Upper lobe of right lung (tissue), 1 donor: Measurements from ENCODE around the gene NDOR1. TPM values are rescaled to one million over a fixed set of nuclear protein-coding genes. Genes with fewer than 3 reads are reported as not detected.

Experiments used
- ATAC-seq: fragments of 200-7000 bp; cut with Tn5 transposase; one replicate; pipeline ENCODE4 v1.9.1; 2020; ENCODE audit warnings: mild to moderate bottlenecking, moderate library complexity
- DNase-seq: peaks from one replicate; pipeline ENCODE4 v3.0.0-alpha.2; 2020
- H3K27ac ChIP-seq: fragments of 200-600 bp; one replicate; pipeline ENCODE4 v1.8.0; 2022
- H3K27me3 ChIP-seq: fragments of 200-600 bp; one replicate; pipeline ENCODE4 v1.8.0; 2022; ENCODE audit warnings: mild to moderate bottlenecking
- H3K36me3 ChIP-seq: fragments of 200-600 bp; one replicate; pipeline ENCODE4 v1.8.0; 2022
- H3K4me1 ChIP-seq: fragments of 200-600 bp; one replicate; pipeline ENCODE4 v1.8.0; 2022
- H3K4me3 ChIP-seq: fragments of 200-600 bp; one replicate; pipeline ENCODE4 v1.8.0; 2022; ENCODE audit warnings: mild to moderate bottlenecking
- H3K9me3 ChIP-seq: fragments of 200-600 bp; one replicate; pipeline ENCODE4 v1.8.0; 2022
- intact Hi-C: fragments of 100-400 bp; cut with DNase I; formaldehyde crosslinking; loops from one replicate; pipeline ENCODE4 v1.11.0; 2022
- total RNA-seq: library from RNA; stranded (reverse); fragmentation: NEBNext Ultra II Directional; extraction: Animal tissue kit (Norgen Biotek cat#: 25700); gene quantifications from one replicate; pipeline ENCODE4 v1.2.1, GENCODE V29; 2021
- TF ChIP-seq, protein P1 (sequence below): fragments of 200-600 bp; IDR thresholded peaks from one replicate; pipeline ENCODE4 v1.8.0; 2022; ENCODE audit warnings: antibody characterized with exemption
- donor health status: DM: no; HTN: yes; CAD: no; lungs with severe emphysema.

The NDOR1 gene
- total RNA-seq, 1 donor from 2014 or later, result 16.7 TPM

- DNase-seq, result no peak
Measured at GRCh38 chr9:137191691-137192447, 13.6 kb upstream of the NDOR1 start.

GRCh38 chr9:137192448-137192780 is 13.1 kb upstream of the NDOR1 start:
- Histone ChIP-seq H3K27ac (no peak overlapping the region), H3K4me3 (no peak overlapping the region), H3K36me3 (peaks cover 24% of the 10 kb centered on the region), H3K9me3 (no peaks in the 10 kb centered on the region), H3K27me3 (no peaks in the 10 kb centered on the region), H3K4me1 (peaks cover 29% of the 10 kb centered on the region)
- TF ChIP-seq, protein P1, sequence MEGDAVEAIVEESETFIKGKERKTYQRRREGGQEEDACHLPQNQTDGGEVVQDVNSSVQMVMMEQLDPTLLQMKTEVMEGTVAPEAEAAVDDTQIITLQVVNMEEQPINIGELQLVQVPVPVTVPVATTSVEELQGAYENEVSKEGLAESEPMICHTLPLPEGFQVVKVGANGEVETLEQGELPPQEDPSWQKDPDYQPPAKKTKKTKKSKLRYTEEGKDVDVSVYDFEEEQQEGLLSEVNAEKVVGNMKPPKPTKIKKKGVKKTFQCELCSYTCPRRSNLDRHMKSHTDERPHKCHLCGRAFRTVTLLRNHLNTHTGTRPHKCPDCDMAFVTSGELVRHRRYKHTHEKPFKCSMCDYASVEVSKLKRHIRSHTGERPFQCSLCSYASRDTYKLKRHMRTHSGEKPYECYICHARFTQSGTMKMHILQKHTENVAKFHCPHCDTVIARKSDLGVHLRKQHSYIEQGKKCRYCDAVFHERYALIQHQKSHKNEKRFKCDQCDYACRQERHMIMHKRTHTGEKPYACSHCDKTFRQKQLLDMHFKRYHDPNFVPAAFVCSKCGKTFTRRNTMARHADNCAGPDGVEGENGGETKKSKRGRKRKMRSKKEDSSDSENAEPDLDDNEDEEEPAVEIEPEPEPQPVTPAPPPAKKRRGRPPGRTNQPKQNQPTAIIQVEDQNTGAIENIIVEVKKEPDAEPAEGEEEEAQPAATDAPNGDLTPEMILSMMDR, result no peak
- DNase-seq (no peak), ATAC-seq (no peak)
- intact Hi-C loops, result no loop called here

More at GRCh38 chr9:137191691-137192447, 13.6 kb upstream of the NDOR1 start:
- ATAC-seq, result no peak
- H3K27ac ChIP-seq, result no peak overlapping the region
- no peaks in the 10 kb centered on the region for H3K9me3 ChIP-seq
- H3K27me3 ChIP-seq, result no peaks in the 10 kb centered on the region
- peaks cover 28% of the 10 kb centered on the region for H3K36me3 ChIP-seq
- H3K4me1 ChIP-seq, result peaks cover 34% of the 10 kb centered on the region
- intact Hi-C loops, result no loop called here
- no peak overlapping the region for H3K4me3 ChIP-seq
- TF ChIP-seq, protein P1, result no peak

GRCh38 chr9:137192859-137193258 is 12.6 kb upstream of the NDOR1 start:
- no peak for ATAC-seq
- DNase-seq, result no peak
- H3K9me3 ChIP-seq, result no peaks in the 10 kb centered on the region
- H3K27me3 ChIP-seq, result no peaks in the 10 kb centered on the region
- H3K36me3 ChIP-seq, result peaks cover 24% of the 10 kb centered on the region
- peaks cover 25% of the 10 kb centered on the region for H3K4me1 ChIP-seq
- intact Hi-C loops, result no loop called here
- TF ChIP-seq, protein P1, result no peak
- H3K27ac ChIP-seq, result no peak overlapping the region
- no peak overlapping the region for H3K4me3 ChIP-seq

DNA sequence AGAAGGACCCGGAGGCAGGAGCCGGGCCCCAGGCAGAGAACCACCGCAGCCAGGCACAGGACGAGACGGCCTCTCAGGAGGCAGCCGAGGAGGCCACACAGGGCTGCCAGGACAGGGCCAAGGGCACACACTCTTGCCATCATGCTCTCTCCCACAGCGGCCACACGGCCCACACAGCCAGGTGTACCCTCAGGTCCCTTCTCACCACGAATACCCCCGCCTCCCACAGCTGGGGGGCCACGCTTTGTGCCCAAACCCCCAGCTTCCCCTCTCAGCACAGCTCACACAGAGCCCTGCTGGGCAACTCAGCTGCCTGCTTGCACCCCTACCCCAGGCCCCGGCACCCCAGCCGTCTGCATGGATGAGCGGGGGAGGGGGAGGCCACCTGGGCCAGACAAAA is 11.7 kb upstream of the NDOR1 start:
- no peaks in the 10 kb centered on the region for H3K27me3 ChIP-seq
- intact Hi-C loops, result no loop called here
- peaks cover 24% of the 10 kb centered on the region for H3K36me3 ChIP-seq
- H3K4me3 ChIP-seq, result no peak overlapping the region
- H3K4me1 ChIP-seq, result peaks cover 30% of the 10 kb centered on the region
- DNase-seq (no peak), ATAC-seq (no peak)
- TF ChIP-seq, protein P1, result no peak
- no peak overlapping the region for H3K27ac ChIP-seq
- no peaks in the 10 kb centered on the region for H3K9me3 ChIP-seq

GRCh38 chr9:137194388-137194787 is 11.1 kb upstream of the NDOR1 start:
- no peak overlapping the region for H3K4me3 ChIP-seq
- TF ChIP-seq, protein P1, result no peak
- no peaks in the 10 kb centered on the region for H3K27me3 ChIP-seq
- peaks cover 34% of the 10 kb centered on the region for H3K4me1 ChIP-seq
- DNase-seq (no peak), ATAC-seq (no peak)
- peaks cover 24% of the 10 kb centered on the region for H3K36me3 ChIP-seq
- no peak overlapping the region for H3K27ac ChIP-seq
- no peaks in the 10 kb centered on the region for H3K9me3 ChIP-seq
- intact Hi-C loops, result no loop called here

DNA sequence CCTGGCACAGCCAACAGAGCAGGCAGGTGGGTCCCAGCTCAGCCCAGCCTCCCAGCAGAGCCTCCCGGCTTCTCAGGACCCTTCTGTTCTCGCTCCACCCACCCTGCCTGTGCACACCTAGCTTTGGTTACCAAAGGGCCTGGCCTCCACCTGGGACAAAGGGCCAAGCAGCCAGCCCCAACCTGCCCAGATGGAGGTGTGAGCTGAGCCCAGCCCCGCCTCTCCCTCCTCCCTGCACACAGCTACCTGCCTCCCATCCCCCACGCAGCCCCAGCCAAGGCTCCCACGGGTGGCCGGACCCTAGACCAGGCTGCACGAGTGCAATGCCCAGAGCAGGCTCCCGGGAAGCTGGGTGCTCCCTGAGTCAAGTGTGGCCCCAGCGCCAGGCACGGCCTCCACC is 10.6 kb upstream of the NDOR1 start:
- TF ChIP-seq, protein P1, result no peak
- intact Hi-C loops, result no loop called here
- no peak overlapping the region for H3K27ac ChIP-seq
- no peak for DNase-seq
- no peaks in the 10 kb centered on the region for H3K9me3 ChIP-seq
- no peaks in the 10 kb centered on the region for H3K27me3 ChIP-seq
- no peak overlapping the region for H3K4me3 ChIP-seq
- H3K4me1 ChIP-seq, result peaks cover 34% of the 10 kb centered on the region
- ATAC-seq, result no peak
- H3K36me3 ChIP-seq, result peaks cover 22% of the 10 kb centered on the region
